GM18526 (cell line): Measurements from ENCODE around the gene ASTN1.

ENCODE experiments used
- POLR2A ChIP-seq: IDR thresholded peaks from 3 replicates; pipeline ENCODE4 v1.6.1; 2011; ENCODE audit not compliant: insufficient read length; ENCODE audit errors: extremely low read depth

The ASTN1 gene

GRCh38 chr1:176809292-176809691, 355.2 kb downstream of the ASTN1 start:
- no peak for TF ChIP-seq POLR2A
